ENCODE data around the gene C1orf122.

- TF ChIP-seq, protein P1, sequence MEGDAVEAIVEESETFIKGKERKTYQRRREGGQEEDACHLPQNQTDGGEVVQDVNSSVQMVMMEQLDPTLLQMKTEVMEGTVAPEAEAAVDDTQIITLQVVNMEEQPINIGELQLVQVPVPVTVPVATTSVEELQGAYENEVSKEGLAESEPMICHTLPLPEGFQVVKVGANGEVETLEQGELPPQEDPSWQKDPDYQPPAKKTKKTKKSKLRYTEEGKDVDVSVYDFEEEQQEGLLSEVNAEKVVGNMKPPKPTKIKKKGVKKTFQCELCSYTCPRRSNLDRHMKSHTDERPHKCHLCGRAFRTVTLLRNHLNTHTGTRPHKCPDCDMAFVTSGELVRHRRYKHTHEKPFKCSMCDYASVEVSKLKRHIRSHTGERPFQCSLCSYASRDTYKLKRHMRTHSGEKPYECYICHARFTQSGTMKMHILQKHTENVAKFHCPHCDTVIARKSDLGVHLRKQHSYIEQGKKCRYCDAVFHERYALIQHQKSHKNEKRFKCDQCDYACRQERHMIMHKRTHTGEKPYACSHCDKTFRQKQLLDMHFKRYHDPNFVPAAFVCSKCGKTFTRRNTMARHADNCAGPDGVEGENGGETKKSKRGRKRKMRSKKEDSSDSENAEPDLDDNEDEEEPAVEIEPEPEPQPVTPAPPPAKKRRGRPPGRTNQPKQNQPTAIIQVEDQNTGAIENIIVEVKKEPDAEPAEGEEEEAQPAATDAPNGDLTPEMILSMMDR (IDR thresholded peaks at IDR 0.05): no peak
- TF ChIP-seq POLR2AphosphoS5 (IDR thresholded peaks at IDR 0.05; ENCODE audit: low read depth, low read length) (no peak), SIN3A (IDR thresholded peaks at IDR 0.05; ENCODE audit: borderline replicate concordance, insufficient read depth, low read depth, low read length) (no peak), REST (IDR thresholded peaks at IDR 0.05; ENCODE audit: insufficient read depth in 1 of 2, low read depth in 2 of 2, low read length in 1 of 2) (no peak)
These were observed 41.9 kb downstream of the C1orf122 start for GRCh38 chr1:37849480-37849879.

All from Panc1 (cell line).